Sigmoid colon (tissue), 4 donors: Measurements from ENCODE around the gene RSPO3.

Experiments
- CTCF ChIP-seq, 4 experiments: fragments of 450-650 bp in 3 of 4; fragments of 200-600 bp in 1 of 4; IDR thresholded peaks; one replicate each; pipeline ENCODE4 v1.5.1; 2016 to 2019; ENCODE audit warnings: antibody characterized with exemption in 4 of 4, mild to moderate bottlenecking in 3 of 4, moderate library complexity in 2 of 4
- EP300 ChIP-seq, 4 donors: sonication (generic); formaldehyde crosslinking; IDR thresholded peaks; one replicate each; pipeline ENCODE4 v1.6.1; 2017; ENCODE audit warnings: antibody characterized with exemption in 4 of 4
- POLR2A ChIP-seq, 2 donors: fragments of 450-650 bp; IDR thresholded peaks; one replicate each; pipeline ENCODE4 v1.6.1; 2016; ENCODE audit warnings: antibody characterized with exemption in 2 of 2, mild to moderate bottlenecking in 2 of 2, moderate library complexity in 2 of 2

GRCh38 chr6:127077886-127078285 lies 40.6 kb upstream of the RSPO3 start:
- TF ChIP-seq CTCF (IDR thresholded peaks at IDR 0.05) (no peak), EP300 (IDR thresholded peaks at IDR 0.05) (no peak), POLR2A (IDR thresholded peaks at IDR 0.05) (no peak)
